Smooth muscle cell (in vitro differentiated cells): Measurements from ENCODE around the gene KISS1R. TPM values are rescaled to one million over a fixed set of nuclear protein-coding genes. Genes with fewer than 3 reads are reported as not detected.
"Not testable (repeated sequence)": the region's sequence is repeated elsewhere in the genome, so short reads cannot be mapped to it uniquely, and the experiment has no call there.

Experiments used
- DNase-seq: peaks from one replicate; lab custom pipeline; 2025; ENCODE audit not compliant: unreplicated experiment; lab: John Stamatoyannopoulos, UW
- H2AFZ ChIP-seq: fragments of 200-600 bp; sonication (generic); 2 replicates; pipeline ENCODE4 v1.6.0; 2016; ENCODE audit warnings: antibody characterized with exemption, low read depth, mild to moderate bottlenecking
- H3F3A ChIP-seq: fragments of 200-600 bp; sonication (generic); 2 replicates; pipeline ENCODE4 v1.6.0; 2017; ENCODE audit warnings: antibody characterized with exemption, low read depth
- H3K27ac ChIP-seq: fragments of 200-600 bp; sonication (generic); 2 replicates; pipeline ENCODE4 v1.5.1; 2016; ENCODE audit warnings: low read depth, mild to moderate bottlenecking
- H3K27me3 ChIP-seq: fragments of 200-600 bp; sonication (generic); 2 replicates; pipeline ENCODE4 v1.6.1; 2016; ENCODE audit warnings: low read depth, mild to moderate bottlenecking
- H3K36me3 ChIP-seq: fragments of 200-600 bp; sonication (generic); 2 replicates; pipeline ENCODE4 v1.5.1; 2016; ENCODE audit warnings: low read depth
- H3K4me1 ChIP-seq: fragments of 200-600 bp; sonication (generic); 2 replicates; pipeline ENCODE4 v1.5.1; 2016; ENCODE audit warnings: low read depth
- H3K4me2 ChIP-seq: fragments of 200-600 bp; sonication (generic); 2 replicates; pipeline ENCODE4 v1.6.0; 2016; ENCODE audit warnings: mild to moderate bottlenecking
- H3K4me3 ChIP-seq: fragments of 200-600 bp; sonication (generic); 2 replicates; pipeline ENCODE4 v1.5.1; 2016; ENCODE audit warnings: mild to moderate bottlenecking
- H3K79me2 ChIP-seq: fragments of 200-600 bp; sonication (generic); 2 replicates; pipeline ENCODE4 v1.6.0; 2016; ENCODE audit warnings: low read depth, mild to moderate bottlenecking
- H3K9ac ChIP-seq: fragments of 200-600 bp; sonication (generic); 2 replicates; pipeline ENCODE4 v1.6.0; 2016; ENCODE audit warnings: low read depth
- H3K9me3 ChIP-seq: fragments of 200-600 bp; sonication (generic); replicated peaks from 2 replicates; pipeline ENCODE4 v1.5.1; 2016; ENCODE audit warnings: low read depth
- H4K20me1 ChIP-seq: fragments of 200-600 bp; sonication (generic); 2 replicates; pipeline ENCODE4 v1.6.0; 2016; ENCODE audit warnings: low read depth
- WGBS: methylation state at CpG from one replicate; pipeline ENCODE4 v1.1.7; 2016; ENCODE audit warnings: low lambda C conversion rate; 5-methylcytosine and 5-hydroxymethylcytosine counted together
- polyA plus RNA-seq: library from polyadenylated mRNA; unstranded; fragments of >200 nt; fragmentation: Nextera tagmentation; extraction: Ambion mirVana; gene quantifications from 2 replicates; pipeline ENCODE4 v1.2.1, GENCODE V29; 2016
- total RNA-seq: library from RNA; depleted of rRNA; stranded (reverse); fragments of >200 nt; gene quantifications from 2 replicates; pipeline ENCODE4 v1.2.3, GENCODE V29; 2014
- TF ChIP-seq, protein P1 (sequence below): fragments of 200-600 bp; sonication (generic); IDR thresholded peaks from 2 replicates; pipeline ENCODE4 v1.5.1; 2017; ENCODE audit warnings: borderline replicate concordance, mild to moderate bottlenecking, antibody characterized with exemption; ENCODE audit not compliant: insufficient read depth, poor library complexity, severe bottlenecking

KISS1R gene
- total and polyA plus RNA-seq, 2 experiments from 2014 or later = 0.61 TPM; not detected in 1

DNA sequence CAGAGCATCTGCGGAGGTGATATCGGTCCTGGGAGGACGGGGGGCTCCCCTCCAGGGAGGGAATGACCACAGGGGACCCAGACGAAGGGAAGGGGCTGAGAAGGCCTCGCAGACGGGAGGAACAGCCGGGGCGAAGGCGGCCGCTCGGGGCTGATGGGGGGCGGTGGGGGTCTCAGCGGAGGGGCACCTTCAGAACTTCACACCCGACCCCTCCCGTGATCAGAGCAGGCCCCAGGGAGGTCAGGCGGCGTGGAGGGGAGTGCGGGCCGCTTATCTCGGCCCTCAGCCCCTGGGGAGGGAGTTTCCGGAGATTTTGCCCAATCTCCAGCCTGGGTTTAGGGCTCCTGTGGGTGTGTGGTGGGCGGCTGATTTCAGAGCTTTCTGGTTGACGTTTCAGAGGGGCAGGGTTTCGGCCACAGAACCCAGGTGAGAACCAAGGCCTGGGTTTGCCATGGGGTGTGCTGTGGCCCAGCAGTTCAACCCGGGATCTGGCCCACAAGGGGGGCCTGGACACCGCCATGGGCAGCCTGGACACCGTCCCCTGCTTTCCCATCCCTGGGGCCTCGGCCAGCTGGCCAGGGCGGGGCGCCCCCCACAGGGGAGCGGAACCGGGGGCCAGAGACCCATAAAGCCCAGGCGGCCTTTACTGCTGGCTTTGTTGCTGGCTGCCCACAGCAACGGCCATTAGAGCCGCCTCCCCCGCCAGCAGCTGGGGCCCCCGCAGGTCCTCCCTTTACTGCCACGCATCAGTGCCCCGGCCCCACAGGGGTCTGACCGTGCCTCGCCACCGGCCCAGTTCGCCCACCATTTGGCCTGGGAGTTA is 37.8 kb downstream of the KISS1R start:
- no peak overlapping the region for H3K9ac ChIP-seq
- no peaks in the 10 kb centered on the region for H3K9me3 ChIP-seq
- H3K36me3 ChIP-seq = no peaks in the 10 kb centered on the region
- no peak overlapping the region for H2AFZ ChIP-seq
- 42% methylated on average over 21 of the region's 43 CpGs for WGBS
- peak overlapping the region; percentile 95 for H3K27ac ChIP-seq
- H3K4me3 ChIP-seq = no peak overlapping the region
- no peaks in the 10 kb centered on the region for H3K27me3 ChIP-seq
- no peak for DNase-seq
- TF ChIP-seq, protein P1, sequence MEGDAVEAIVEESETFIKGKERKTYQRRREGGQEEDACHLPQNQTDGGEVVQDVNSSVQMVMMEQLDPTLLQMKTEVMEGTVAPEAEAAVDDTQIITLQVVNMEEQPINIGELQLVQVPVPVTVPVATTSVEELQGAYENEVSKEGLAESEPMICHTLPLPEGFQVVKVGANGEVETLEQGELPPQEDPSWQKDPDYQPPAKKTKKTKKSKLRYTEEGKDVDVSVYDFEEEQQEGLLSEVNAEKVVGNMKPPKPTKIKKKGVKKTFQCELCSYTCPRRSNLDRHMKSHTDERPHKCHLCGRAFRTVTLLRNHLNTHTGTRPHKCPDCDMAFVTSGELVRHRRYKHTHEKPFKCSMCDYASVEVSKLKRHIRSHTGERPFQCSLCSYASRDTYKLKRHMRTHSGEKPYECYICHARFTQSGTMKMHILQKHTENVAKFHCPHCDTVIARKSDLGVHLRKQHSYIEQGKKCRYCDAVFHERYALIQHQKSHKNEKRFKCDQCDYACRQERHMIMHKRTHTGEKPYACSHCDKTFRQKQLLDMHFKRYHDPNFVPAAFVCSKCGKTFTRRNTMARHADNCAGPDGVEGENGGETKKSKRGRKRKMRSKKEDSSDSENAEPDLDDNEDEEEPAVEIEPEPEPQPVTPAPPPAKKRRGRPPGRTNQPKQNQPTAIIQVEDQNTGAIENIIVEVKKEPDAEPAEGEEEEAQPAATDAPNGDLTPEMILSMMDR = no peak
- peaks cover 49% of the 10 kb centered on the region for H3F3A ChIP-seq
- H4K20me1 ChIP-seq = peaks cover 40% of the 10 kb centered on the region
- peak overlapping the region; percentile 85 for H3K4me2 ChIP-seq
- peaks cover 51% of the 10 kb centered on the region for H3K4me1 ChIP-seq
- H3K79me2 ChIP-seq = peaks cover 73% of the 10 kb centered on the region

DNA sequence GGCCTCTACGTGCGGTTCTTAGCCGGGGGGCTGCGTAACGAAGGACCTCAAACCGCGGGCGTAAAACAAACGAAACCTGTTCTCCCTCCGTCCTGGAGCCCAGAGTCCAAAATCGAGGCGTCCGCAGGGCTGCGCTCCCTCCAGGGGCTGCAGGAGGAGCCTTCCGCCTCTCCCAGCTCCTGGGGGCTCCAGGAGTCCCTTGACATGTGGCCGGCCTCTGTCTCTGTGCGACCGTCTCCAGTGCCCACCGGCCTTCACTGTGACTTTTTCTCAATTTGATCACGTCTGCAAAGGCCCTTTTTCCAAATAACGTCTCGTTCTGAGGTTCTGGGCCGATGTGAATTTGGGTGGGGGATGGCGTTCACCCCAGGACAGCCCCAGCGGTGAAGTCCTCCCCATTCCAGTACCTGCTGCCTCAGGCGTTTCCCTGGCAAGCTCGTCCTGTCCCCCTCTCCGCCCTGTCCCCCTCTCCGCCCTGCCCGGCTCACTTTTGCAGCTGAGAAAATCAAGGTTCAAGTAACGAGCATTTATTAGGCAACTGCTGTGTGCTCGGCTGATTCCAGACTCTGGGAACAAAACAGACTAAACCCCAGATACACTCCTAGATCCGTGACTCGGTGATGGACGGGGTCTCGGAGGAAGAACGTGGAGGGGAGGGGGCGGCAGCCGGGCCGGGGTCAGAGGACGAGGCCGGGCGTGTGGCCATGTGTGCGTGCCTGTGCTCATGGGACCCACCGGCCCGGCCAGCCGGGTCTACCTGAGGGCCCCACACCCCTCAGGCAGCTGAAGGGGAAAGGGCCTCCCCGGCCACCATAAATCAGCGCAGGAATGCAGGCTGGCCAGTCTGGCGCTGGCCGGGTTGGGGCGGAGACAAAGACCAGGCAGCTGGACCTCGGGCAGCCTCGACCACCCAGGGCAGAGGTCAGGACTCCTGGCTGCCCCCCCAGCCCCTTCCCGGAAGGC is 39.0 kb downstream of the KISS1R start:
- DNase-seq = no peak
- Histone ChIP-seq H3K36me3 (no peaks in the 10 kb centered on the region), H3K4me1 (peaks cover 51% of the 10 kb centered on the region), H2AFZ (no peak overlapping the region), H3K27ac (peak overlapping the region; percentile 95), H3K27me3 (no peaks in the 10 kb centered on the region), H3F3A (peaks cover 46% of the 10 kb centered on the region), H4K20me1 (peaks cover 42% of the 10 kb centered on the region), H3K4me2 (peak overlapping the region; percentile 85), H3K4me3 (peak overlapping the region; percentile 31), H3K9ac (peak overlapping the region; percentile 86), H3K79me2 (peaks cover 84% of the 10 kb centered on the region), H3K9me3 (no peaks in the 10 kb centered on the region)
- TF ChIP-seq, protein P1 = no peak
- 52% methylated on average over 54 of the region's 55 CpGs for WGBS

DNA sequence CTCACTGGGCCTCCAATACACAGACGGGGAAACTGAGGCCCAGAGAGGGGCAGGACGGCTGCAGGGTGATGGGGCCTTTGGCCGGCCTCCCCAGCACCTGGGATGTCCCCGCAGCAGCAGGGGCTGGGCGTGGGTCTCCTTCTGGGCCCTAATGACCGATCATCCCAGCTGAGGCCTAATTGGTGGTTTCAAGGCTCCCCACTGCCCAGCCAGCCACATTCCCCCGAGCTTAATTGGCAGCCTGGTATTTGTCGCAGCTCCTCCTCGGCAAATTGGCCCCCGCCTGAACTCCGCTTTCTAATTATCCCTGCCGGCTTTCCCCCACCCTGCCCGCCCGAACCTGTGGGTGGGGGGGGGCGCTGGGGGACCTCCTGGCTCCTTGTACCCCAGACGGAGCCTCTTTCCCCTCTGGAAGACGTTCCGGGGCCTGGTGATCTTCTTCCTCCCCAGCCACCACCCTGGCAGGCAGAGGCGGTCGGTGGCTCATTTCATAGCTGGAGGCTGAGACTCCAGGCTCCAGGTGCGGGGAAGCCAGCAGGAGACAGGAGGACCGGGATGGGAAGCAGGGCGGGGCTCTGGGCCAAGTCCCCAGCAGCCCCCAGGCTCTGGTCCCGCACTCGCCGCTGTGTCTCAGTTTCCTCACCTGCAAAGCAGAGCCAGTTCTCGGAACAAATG is 39.8 kb downstream of the KISS1R start:
- 21% methylated on average over 16 of the region's 27 CpGs for WGBS
- Histone ChIP-seq H3K4me2 (peak overlapping the region; percentile 85), H3K79me2 (peaks cover 89% of the 10 kb centered on the region), H4K20me1 (peaks cover 42% of the 10 kb centered on the region), H3K36me3 (no peaks in the 10 kb centered on the region), H3K27me3 (no peaks in the 10 kb centered on the region), H3F3A (peaks cover 45% of the 10 kb centered on the region), H3K9me3 (no peaks in the 10 kb centered on the region), H2AFZ (no peak overlapping the region), H3K4me1 (peaks cover 51% of the 10 kb centered on the region), H3K4me3 (peak overlapping the region; percentile 31), H3K27ac (peak overlapping the region; percentile 95), H3K9ac (peak overlapping the region; percentile 86)
- DNase-seq = no peak
- TF ChIP-seq, protein P1 = no peak

DNA sequence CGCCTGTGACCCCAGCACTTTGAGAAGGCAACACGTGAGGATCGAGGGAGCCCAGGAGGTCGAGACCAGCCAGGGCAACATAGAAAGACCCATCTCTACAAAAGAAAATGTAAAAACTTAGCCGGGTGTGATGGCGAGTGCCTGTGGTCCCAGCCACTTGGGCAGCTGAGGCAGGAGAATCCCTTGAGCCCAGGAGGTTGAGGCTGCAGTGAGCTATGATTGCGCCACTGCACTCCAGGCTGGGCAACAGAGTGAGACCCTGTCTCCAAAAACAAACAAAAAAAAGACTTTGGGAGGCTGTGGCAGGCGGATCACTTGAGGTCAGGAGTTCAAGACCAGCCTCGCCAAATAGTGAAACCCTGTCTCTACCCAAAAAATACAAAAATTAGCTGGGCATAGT is 40.4 kb downstream of the KISS1R start:
- H3K36me3 ChIP-seq, H3K27me3 ChIP-seq, DNase-seq, H3K9me3 ChIP-seq, H2AFZ ChIP-seq: not testable (repeated sequence)
- H3K4me2 ChIP-seq = peak overlapping the region; percentile 85
- peaks cover 39% of the 10 kb centered on the region for H3F3A ChIP-seq
- WGBS = 87% methylated on average over 9 of the region's 9 CpGs
- peaks cover 48% of the 10 kb centered on the region for H3K4me1 ChIP-seq
- peak overlapping the region; percentile 86 for H3K9ac ChIP-seq
- peaks cover 42% of the 10 kb centered on the region for H4K20me1 ChIP-seq
- H3K4me3 ChIP-seq = peak overlapping the region; percentile 31
- H3K27ac ChIP-seq = peak overlapping the region; percentile 95
- H3K79me2 ChIP-seq = peaks cover 86% of the 10 kb centered on the region
